ENCODE results near the gene ZSCAN5A. TPM values are rescaled to one million over a fixed set of nuclear protein-coding genes. Genes with fewer than 3 reads are reported as not detected.
"Not testable (repeated sequence)": the region's sequence is repeated elsewhere in the genome, so short reads cannot be mapped to it uniquely, and the experiment has no call there.

The ZSCAN5A gene
- total RNA-seq, 1 donor from 2014 or later: 6.6 TPM

DNA sequence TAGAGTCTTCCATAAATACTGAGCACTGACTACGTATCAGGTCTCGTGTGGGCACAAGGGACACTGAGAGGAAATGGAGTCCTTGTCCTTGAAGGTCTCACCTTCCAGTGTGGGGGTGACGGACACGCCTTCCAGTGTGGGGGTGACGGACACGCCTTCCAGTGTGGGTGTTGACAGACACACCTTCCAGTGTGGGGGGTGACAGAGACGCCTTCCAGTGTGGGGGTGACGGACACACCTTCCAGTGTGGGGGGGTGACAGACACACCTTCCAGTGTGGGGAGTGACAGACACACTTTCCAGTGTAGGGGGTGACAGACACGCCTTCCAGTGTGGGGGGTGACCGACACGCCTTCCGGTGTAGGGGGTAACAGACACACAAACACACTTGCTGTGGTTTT lies 56.4 kb downstream of the ZSCAN5A start:
- Histone ChIP-seq H3K4me3 (ENCODE audit: insufficient read depth, low read depth, low read length) (no peak overlapping the region), H3K36me3 (ENCODE audit: insufficient read depth, low read length) (no peaks in the 10 kb centered on the region), H3K9me3 (ENCODE audit: insufficient read depth, low read depth, low read length) (no peaks in the 10 kb centered on the region), H3K4me1 (ENCODE audit: insufficient read depth, low read length) (no peaks in the 10 kb centered on the region), H3K27me3 (ENCODE audit: insufficient read depth, low read length) (no peaks in the 10 kb centered on the region), H3K27ac (ENCODE audit: low read depth, low read length) (no peak overlapping the region), H4K20me1 (ENCODE audit: insufficient read depth, low read length) (no peaks in the 10 kb centered on the region), H3K9ac (ENCODE audit: low read length) (no peak overlapping the region), H2AFZ (ENCODE audit: low read depth, low read length) (no peak overlapping the region), H3K79me2 (ENCODE audit: insufficient read depth, low read length) (no peaks in the 10 kb centered on the region), H3K4me2 (ENCODE audit: low read length) (no peak overlapping the region)
- H3K27ac Mint-ChIP-seq (ENCODE audit: unreplicated experiment): no peak overlapping the region
- H3K4me1 Mint-ChIP-seq (ENCODE audit: low read depth, unreplicated experiment): no peaks in the 10 kb centered on the region
- TF ChIP-seq EZH2 (IDR thresholded peaks at IDR 0.05; ENCODE audit: insufficient read depth, low read length): no peak
- TF ChIP-seq, protein P1, sequence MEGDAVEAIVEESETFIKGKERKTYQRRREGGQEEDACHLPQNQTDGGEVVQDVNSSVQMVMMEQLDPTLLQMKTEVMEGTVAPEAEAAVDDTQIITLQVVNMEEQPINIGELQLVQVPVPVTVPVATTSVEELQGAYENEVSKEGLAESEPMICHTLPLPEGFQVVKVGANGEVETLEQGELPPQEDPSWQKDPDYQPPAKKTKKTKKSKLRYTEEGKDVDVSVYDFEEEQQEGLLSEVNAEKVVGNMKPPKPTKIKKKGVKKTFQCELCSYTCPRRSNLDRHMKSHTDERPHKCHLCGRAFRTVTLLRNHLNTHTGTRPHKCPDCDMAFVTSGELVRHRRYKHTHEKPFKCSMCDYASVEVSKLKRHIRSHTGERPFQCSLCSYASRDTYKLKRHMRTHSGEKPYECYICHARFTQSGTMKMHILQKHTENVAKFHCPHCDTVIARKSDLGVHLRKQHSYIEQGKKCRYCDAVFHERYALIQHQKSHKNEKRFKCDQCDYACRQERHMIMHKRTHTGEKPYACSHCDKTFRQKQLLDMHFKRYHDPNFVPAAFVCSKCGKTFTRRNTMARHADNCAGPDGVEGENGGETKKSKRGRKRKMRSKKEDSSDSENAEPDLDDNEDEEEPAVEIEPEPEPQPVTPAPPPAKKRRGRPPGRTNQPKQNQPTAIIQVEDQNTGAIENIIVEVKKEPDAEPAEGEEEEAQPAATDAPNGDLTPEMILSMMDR (IDR thresholded peaks at IDR 0.05; ENCODE audit: insufficient read depth, low read depth, low read length): no peak
- H3K9me3 Mint-ChIP-seq (ENCODE audit: unreplicated experiment): no peaks in the 10 kb centered on the region
- DNase-seq (ENCODE audit: low read depth): no peak
- peaks cover 4% of the 10 kb centered on the region for H3K36me3 Mint-ChIP-seq (ENCODE audit: low read depth, unreplicated experiment)
- no peak overlapping the region for H3K4me3 Mint-ChIP-seq (ENCODE audit: unreplicated experiment)
- no peaks in the 10 kb centered on the region for H3K27me3 Mint-ChIP-seq (ENCODE audit: low read depth, unreplicated experiment)
- no peak for FAIRE-seq

DNA sequence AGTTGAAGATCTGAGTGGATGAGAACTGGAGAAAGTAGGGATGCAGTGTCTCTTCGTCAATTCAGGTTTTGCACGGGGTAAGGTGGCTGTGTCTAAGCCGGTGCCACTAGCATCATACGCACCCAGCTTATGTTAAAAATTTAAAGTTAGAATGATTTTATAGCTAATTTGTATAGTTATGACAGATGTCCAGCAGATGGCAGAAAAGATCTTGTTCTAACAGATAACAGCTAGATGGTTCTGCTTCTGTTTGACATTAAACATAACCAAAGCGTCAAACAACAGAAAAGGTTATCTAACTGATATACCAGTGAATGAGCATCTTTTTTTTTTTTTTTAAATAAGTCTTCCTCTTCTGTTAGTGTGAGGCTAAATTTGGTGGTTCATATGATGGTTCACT lies 60.9 kb downstream of the ZSCAN5A start:
- Histone ChIP-seq H3K4me1 (ENCODE audit: insufficient read depth, low read length) (no peaks in the 10 kb centered on the region), H3K79me2 (ENCODE audit: insufficient read depth, low read length) (no peaks in the 10 kb centered on the region), H3K9me3 (ENCODE audit: insufficient read depth, low read depth, low read length) (no peaks in the 10 kb centered on the region), H3K4me2 (ENCODE audit: low read length) (no peak overlapping the region), H2AFZ (ENCODE audit: low read depth, low read length) (no peak overlapping the region), H3K27me3 (ENCODE audit: insufficient read depth, low read length) (no peaks in the 10 kb centered on the region), H3K4me3 (ENCODE audit: insufficient read depth, low read depth, low read length) (no peak overlapping the region), H3K27ac (ENCODE audit: low read depth, low read length) (no peak overlapping the region), H4K20me1 (ENCODE audit: insufficient read depth, low read length) (no peaks in the 10 kb centered on the region), H3K36me3 (ENCODE audit: insufficient read depth, low read length) (no peaks in the 10 kb centered on the region), H3K9ac (ENCODE audit: low read length) (no peak overlapping the region)
- Mint-ChIP-seq H3K4me3 (ENCODE audit: unreplicated experiment) (no peak overlapping the region), H3K27ac (ENCODE audit: unreplicated experiment) (no peak overlapping the region), H3K9me3 (ENCODE audit: unreplicated experiment) (peaks cover 7% of the 10 kb centered on the region), H3K27me3 (ENCODE audit: low read depth, unreplicated experiment) (no peaks in the 10 kb centered on the region), H3K36me3 (ENCODE audit: low read depth, unreplicated experiment) (peaks cover 8% of the 10 kb centered on the region), H3K4me1 (ENCODE audit: low read depth, unreplicated experiment) (no peaks in the 10 kb centered on the region)
- TF ChIP-seq, protein P1 (IDR thresholded peaks at IDR 0.05; ENCODE audit: insufficient read depth, low read depth, low read length): peak; percentile 35
- TF ChIP-seq EZH2 (IDR thresholded peaks at IDR 0.05; ENCODE audit: insufficient read depth, low read length): no peak
- no peak for FAIRE-seq
- peak; percentile 45 for DNase-seq (ENCODE audit: low read depth)

DNA sequence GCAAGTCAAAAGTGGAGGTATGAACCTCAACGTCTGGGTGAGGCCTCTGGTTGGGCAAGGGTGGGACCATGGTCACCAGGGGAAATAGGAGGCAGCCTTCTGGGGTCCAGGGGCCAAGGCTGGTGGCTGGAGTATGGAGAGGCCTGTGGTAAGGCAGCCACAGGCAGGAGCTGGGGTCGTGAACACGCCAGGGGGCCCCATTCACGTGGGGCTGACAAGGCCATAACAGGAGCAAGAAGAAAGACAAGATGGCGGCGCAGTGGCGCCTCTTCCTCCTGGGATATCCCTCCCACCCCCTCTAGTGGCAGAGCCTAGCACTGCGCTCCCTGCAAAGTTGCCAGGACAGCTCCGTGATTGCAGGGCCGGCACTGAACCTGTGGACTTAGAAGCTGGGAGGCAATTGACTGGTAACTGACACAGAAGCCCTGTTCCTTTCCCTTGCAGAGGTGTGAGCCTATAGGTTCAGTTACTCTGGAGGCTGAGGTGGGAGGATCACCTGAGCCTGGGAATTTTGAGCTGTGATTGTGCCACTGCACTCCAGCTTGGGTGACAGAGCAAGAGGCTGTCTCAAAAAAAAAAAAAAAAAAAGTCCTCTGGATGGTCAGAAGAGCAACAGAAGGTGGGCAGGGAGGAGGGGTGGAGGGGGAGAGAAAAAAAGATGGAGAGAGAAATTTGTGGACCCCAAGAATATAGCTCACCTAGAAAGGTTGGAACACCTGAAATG lies 61.8 kb downstream of the ZSCAN5A start:
- Histone ChIP-seq H3K27ac (ENCODE audit: low read depth, low read length) (no peak overlapping the region), H3K79me2 (ENCODE audit: insufficient read depth, low read length) (no peaks in the 10 kb centered on the region), H3K36me3 (ENCODE audit: insufficient read depth, low read length) (no peaks in the 10 kb centered on the region), H4K20me1 (ENCODE audit: insufficient read depth, low read length) (no peaks in the 10 kb centered on the region), H3K9me3 (ENCODE audit: insufficient read depth, low read depth, low read length) (no peaks in the 10 kb centered on the region), H3K4me1 (ENCODE audit: insufficient read depth, low read length) (no peaks in the 10 kb centered on the region), H3K9ac (ENCODE audit: low read length) (no peak overlapping the region), H3K4me3 (ENCODE audit: insufficient read depth, low read depth, low read length) (no peak overlapping the region), H3K27me3 (ENCODE audit: insufficient read depth, low read length) (no peaks in the 10 kb centered on the region), H2AFZ (ENCODE audit: low read depth, low read length) (peak overlapping the region; percentile 78), H3K4me2 (ENCODE audit: low read length) (no peak overlapping the region)
- Mint-ChIP-seq H3K9me3 (ENCODE audit: unreplicated experiment) (peaks cover 7% of the 10 kb centered on the region), H3K36me3 (ENCODE audit: low read depth, unreplicated experiment) (peaks cover 4% of the 10 kb centered on the region), H3K4me1 (ENCODE audit: low read depth, unreplicated experiment) (no peaks in the 10 kb centered on the region), H3K27ac (ENCODE audit: unreplicated experiment) (peak overlapping the region; percentile 64), H3K27me3 (ENCODE audit: low read depth, unreplicated experiment) (no peaks in the 10 kb centered on the region), H3K4me3 (ENCODE audit: unreplicated experiment) (no peak overlapping the region)
- no peak for FAIRE-seq
- TF ChIP-seq EZH2 (IDR thresholded peaks at IDR 0.05; ENCODE audit: insufficient read depth, low read length): no peak
- TF ChIP-seq, protein P1 (IDR thresholded peaks at IDR 0.05; ENCODE audit: insufficient read depth, low read depth, low read length): peak; percentile 84
- DNase-seq (ENCODE audit: low read depth): peak; percentile 28

DNA sequence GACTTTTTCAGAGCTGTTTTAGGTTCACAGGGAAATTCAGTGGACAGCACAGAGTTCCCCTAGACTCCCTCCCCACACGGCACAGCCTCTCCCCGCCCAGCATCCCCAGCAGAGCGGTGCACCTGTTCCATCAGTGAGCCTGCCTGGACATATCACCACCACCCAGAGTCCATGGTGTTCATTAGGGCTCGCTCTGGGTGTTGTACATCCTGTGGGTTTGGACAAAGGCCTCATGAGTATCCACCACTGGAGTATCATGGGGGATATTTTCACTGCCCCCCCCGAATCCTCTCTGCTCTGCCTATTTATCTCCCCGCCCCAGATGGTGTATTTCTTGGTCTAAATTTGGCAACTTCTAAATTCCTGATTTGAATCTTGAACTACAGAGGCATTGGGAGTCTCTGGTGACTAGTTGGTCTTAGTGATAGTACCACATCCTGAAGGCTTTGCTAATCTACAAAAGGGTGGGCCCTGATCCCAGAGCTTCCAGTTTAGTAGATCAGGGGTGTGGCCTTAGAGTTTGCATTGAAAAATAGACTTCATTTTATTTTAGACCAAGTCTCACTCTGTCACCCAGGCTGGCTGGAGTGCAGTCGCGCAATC lies 65.8 kb downstream of the ZSCAN5A start:
- not testable (repeated sequence) for H4K20me1 ChIP-seq (ENCODE audit: insufficient read depth, low read length); H3K36me3 Mint-ChIP-seq (ENCODE audit: low read depth, unreplicated experiment); FAIRE-seq; DNase-seq (ENCODE audit: low read depth); H3K27me3 Mint-ChIP-seq (ENCODE audit: low read depth, unreplicated experiment); H2AFZ ChIP-seq (ENCODE audit: low read depth, low read length); H3K27ac ChIP-seq (ENCODE audit: low read depth, low read length); H3K9me3 ChIP-seq (ENCODE audit: insufficient read depth, low read depth, low read length); H3K4me3 ChIP-seq (ENCODE audit: insufficient read depth, low read depth, low read length); H3K27me3 ChIP-seq (ENCODE audit: insufficient read depth, low read length); H3K79me2 ChIP-seq (ENCODE audit: insufficient read depth, low read length); H3K27ac Mint-ChIP-seq (ENCODE audit: unreplicated experiment); H3K9me3 Mint-ChIP-seq (ENCODE audit: unreplicated experiment); H3K36me3 ChIP-seq (ENCODE audit: insufficient read depth, low read length); H3K4me1 Mint-ChIP-seq (ENCODE audit: low read depth, unreplicated experiment); H3K4me2 ChIP-seq (ENCODE audit: low read length); H3K4me1 ChIP-seq (ENCODE audit: insufficient read depth, low read length); H3K9ac ChIP-seq (ENCODE audit: low read length); H3K4me3 Mint-ChIP-seq (ENCODE audit: unreplicated experiment)

All from astrocyte (in vitro differentiated cells and primary cell).